Measurements from ENCODE around the gene HECW1. TPM values are rescaled to one million over a fixed set of nuclear protein-coding genes. Genes with fewer than 3 reads are reported as not detected.

HECW1 gene
- total RNA-seq, 3 donors from 2014 or later: 0.48 to 1.9 (median 0.66) TPM

- intact Hi-C loops (cut with DNase I; ENCODE audit: low total_unique reads): no loop called here
- Histone ChIP-seq H3K27me3 (no peaks in the 10 kb centered on the region), H3K9me3 (no peaks in the 10 kb centered on the region), H3K4me1 (no peaks in the 10 kb centered on the region), H3K4me3 (no peak overlapping the region), H3K36me3 (no peaks in the 10 kb centered on the region), H3K27ac (no peak overlapping the region)
- DNase-seq (ENCODE audit: low spot score in 2 of 2): no peak
- TF ChIP-seq POLR2A (IDR thresholded peaks at IDR 0.05) (no peak), CTCF (IDR thresholded peaks at IDR 0.05) (no peak), POLR2AphosphoS5 (IDR thresholded peaks at IDR 0.05) (no peak)
Measured at GRCh38 chr7:43576241-43576640, 463.8 kb downstream of the HECW1 start.

- no peaks in the 10 kb centered on the region for H3K9me3 ChIP-seq
- no peaks in the 10 kb centered on the region for H3K27me3 ChIP-seq
- intact Hi-C loops (cut with DNase I; ENCODE audit: low total_unique reads): no loop called here
- no peak for DNase-seq (ENCODE audit: low spot score in 2 of 2)
- no peak overlapping the region for H3K4me3 ChIP-seq
- no peaks in the 10 kb centered on the region for H3K4me1 ChIP-seq
- H3K27ac ChIP-seq: no peak overlapping the region
- no peaks in the 10 kb centered on the region for H3K36me3 ChIP-seq
- TF ChIP-seq POLR2A (IDR thresholded peaks at IDR 0.05) (no peak), CTCF (IDR thresholded peaks at IDR 0.05) (no peak), POLR2AphosphoS5 (IDR thresholded peaks at IDR 0.05) (no peak)
Measured at GRCh38 chr7:43577485-43577951, 465.1 kb downstream of the HECW1 start.

- peak within 1 kb of the TSS; percentile 93 to 94 for H3K27ac ChIP-seq
- intact Hi-C loops (cut with DNase I; ENCODE audit: low total_unique reads): no loop called here
- H3K36me3 ChIP-seq: no peaks in the 10 kb centered on the region
- TF ChIP-seq POLR2AphosphoS5 (IDR thresholded peaks at IDR 0.05) (peak in 2 of 3 donors; percentile 53 to 78), CTCF (IDR thresholded peaks at IDR 0.05) (peak; percentile 92 to 99 (median 99)), POLR2A (IDR thresholded peaks at IDR 0.05) (no peak)
- no peaks in the 10 kb centered on the region for H3K4me1 ChIP-seq
- no peaks in the 10 kb centered on the region for H3K27me3 ChIP-seq
- DNase-seq (ENCODE audit: low spot score in 2 of 2): peak; percentile 93 to 95
- no peaks in the 10 kb centered on the region for H3K9me3 ChIP-seq
- peak within 1 kb of the TSS; percentile 90 to 99 (median 96) for H3K4me3 ChIP-seq
Measured at GRCh38 chr7:43582503-43583423, 470.3 kb downstream of the HECW1 start, which contains the start of gene STK17A. STK17A (plus strand) TSS chr7:43583108; CDS start chr7:43583244, 136 bp downstream.

GRCh38 chr7:43583424-43584194, 471.2 kb downstream of the HECW1 start:
- TF ChIP-seq POLR2AphosphoS5 (IDR thresholded peaks at IDR 0.05): peak in 1 of 3 donors; percentile 13
- no peak for TF ChIP-seq CTCF (IDR thresholded peaks at IDR 0.05)
- no peaks in the 10 kb centered on the region for H3K36me3 ChIP-seq
- H3K27me3 ChIP-seq: no peaks in the 10 kb centered on the region
- peak overlapping the region; percentile 90 to 99 (median 96) for H3K4me3 ChIP-seq
- H3K4me1 ChIP-seq: no peaks in the 10 kb centered on the region
- no peaks in the 10 kb centered on the region for H3K9me3 ChIP-seq
- peak; percentile 41 to 56 for DNase-seq (ENCODE audit: low spot score in 2 of 2)
- H3K27ac ChIP-seq: peak overlapping the region; percentile 93 to 94
- intact Hi-C loops (cut with DNase I; ENCODE audit: low total_unique reads): no loop called here

Measured in breast epithelium (tissue), 4 donors.